ENCODE results near the gene ERBB4.

ERBB4 gene

GRCh38 chr2:211449819-211450218, 1088.8 kb downstream of the ERBB4 start:
- TF ChIP-seq BACH2 (CRISPR knock-in tag; IDR thresholded peaks at IDR 0.05; ENCODE audit: borderline replicate concordance) (no peak), RARB (CRISPR knock-in tag; IDR thresholded peaks at IDR 0.05) (no peak), TOX (CRISPR knock-in tag; IDR thresholded peaks at IDR 0.05; ENCODE audit: borderline replicate concordance) (no peak), ZNF8 (CRISPR knock-in tag; IDR thresholded peaks at IDR 0.05) (no peak), CSDC2 (CRISPR knock-in tag; IDR thresholded peaks at IDR 0.05) (no peak), ARNTL (CRISPR knock-in tag; IDR thresholded peaks at IDR 0.05; ENCODE audit: borderline replicate concordance, low read depth) (no peak), ZFP3 (CRISPR knock-in tag; IDR thresholded peaks at IDR 0.05) (no peak), ESRRG (CRISPR knock-in tag; IDR thresholded peaks at IDR 0.05) (no peak), TSHZ2 (CRISPR knock-in tag; IDR thresholded peaks at IDR 0.05) (no peak), POU6F1 (CRISPR knock-in tag; IDR thresholded peaks at IDR 0.05; ENCODE audit: borderline replicate concordance, low read depth) (no peak), GLIS3 (CRISPR knock-in tag; IDR thresholded peaks at IDR 0.05) (no peak), ISL1 (CRISPR knock-in tag; IDR thresholded peaks at IDR 0.05) (no peak), PATZ1 (CRISPR knock-in tag; IDR thresholded peaks at IDR 0.05; ENCODE audit: borderline replicate concordance) (no peak), TCF4 (CRISPR knock-in tag; IDR thresholded peaks at IDR 0.05; ENCODE audit: borderline replicate concordance) (no peak), SNAI2 (CRISPR knock-in tag; IDR thresholded peaks at IDR 0.05) (no peak)
- TF ChIP-seq, protein P1, sequence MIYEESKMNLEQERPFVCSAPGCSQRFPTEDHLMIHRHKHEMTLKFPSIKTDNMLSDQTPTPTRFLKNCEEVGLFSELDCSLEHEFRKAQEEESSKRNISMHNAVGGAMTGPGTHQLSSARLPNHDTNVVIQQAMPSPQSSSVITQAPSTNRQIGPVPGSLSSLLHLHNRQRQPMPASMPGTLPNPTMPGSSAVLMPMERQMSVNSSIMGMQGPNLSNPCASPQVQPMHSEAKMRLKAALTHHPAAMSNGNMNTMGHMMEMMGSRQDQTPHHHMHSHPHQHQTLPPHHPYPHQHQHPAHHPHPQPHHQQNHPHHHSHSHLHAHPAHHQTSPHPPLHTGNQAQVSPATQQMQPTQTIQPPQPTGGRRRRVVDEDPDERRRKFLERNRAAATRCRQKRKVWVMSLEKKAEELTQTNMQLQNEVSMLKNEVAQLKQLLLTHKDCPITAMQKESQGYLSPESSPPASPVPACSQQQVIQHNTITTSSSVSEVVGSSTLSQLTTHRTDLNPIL (CRISPR knock-in tag; IDR thresholded peaks at IDR 0.05; ENCODE audit: low read depth) = no peak
- TF ChIP-seq, protein P2, sequence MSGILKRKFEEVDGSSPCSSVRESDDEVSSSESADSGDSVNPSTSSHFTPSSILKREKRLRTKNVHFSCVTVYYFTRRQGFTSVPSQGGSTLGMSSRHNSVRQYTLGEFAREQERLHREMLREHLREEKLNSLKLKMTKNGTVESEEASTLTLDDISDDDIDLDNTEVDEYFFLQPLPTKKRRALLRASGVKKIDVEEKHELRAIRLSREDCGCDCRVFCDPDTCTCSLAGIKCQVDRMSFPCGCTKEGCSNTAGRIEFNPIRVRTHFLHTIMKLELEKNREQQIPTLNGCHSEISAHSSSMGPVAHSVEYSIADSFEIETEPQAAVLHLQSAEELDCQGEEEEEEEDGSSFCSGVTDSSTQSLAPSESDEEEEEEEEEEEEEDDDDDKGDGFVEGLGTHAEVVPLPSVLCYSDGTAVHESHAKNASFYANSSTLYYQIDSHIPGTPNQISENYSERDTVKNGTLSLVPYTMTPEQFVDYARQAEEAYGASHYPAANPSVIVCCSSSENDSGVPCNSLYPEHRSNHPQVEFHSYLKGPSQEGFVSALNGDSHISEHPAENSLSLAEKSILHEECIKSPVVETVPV (CRISPR knock-in tag; IDR thresholded peaks at IDR 0.05) = no peak
- no peak for ATAC-seq

- no peak for ATAC-seq
- TF ChIP-seq ZNF565 (CRISPR knock-in tag; conservative IDR thresholded peaks at IDR 0.05; ENCODE audit: low read depth) (no peak), ZFP30 (CRISPR knock-in tag; IDR thresholded peaks at IDR 0.05) (no peak), ISL1 (CRISPR knock-in tag; IDR thresholded peaks at IDR 0.05) (no peak), TOX (CRISPR knock-in tag; IDR thresholded peaks at IDR 0.05; ENCODE audit: borderline replicate concordance) (no peak), ZC3H10 (CRISPR knock-in tag; IDR thresholded peaks at IDR 0.05) (no peak), PATZ1 (CRISPR knock-in tag; IDR thresholded peaks at IDR 0.05; ENCODE audit: borderline replicate concordance) (no peak), GLIS3 (CRISPR knock-in tag; IDR thresholded peaks at IDR 0.05) (no peak), BACH2 (CRISPR knock-in tag; IDR thresholded peaks at IDR 0.05; ENCODE audit: borderline replicate concordance) (no peak), ARNTL (CRISPR knock-in tag; IDR thresholded peaks at IDR 0.05; ENCODE audit: borderline replicate concordance, low read depth) (no peak), PPARA (CRISPR knock-in tag; IDR thresholded peaks at IDR 0.05; ENCODE audit: borderline replicate concordance) (no peak), POU6F1 (CRISPR knock-in tag; IDR thresholded peaks at IDR 0.05; ENCODE audit: borderline replicate concordance, low read depth) (no peak), SNAI2 (CRISPR knock-in tag; IDR thresholded peaks at IDR 0.05) (no peak), CSDC2 (CRISPR knock-in tag; IDR thresholded peaks at IDR 0.05) (no peak), ESRRG (CRISPR knock-in tag; IDR thresholded peaks at IDR 0.05) (no peak)
- TF ChIP-seq, protein P1 (CRISPR knock-in tag; IDR thresholded peaks at IDR 0.05; ENCODE audit: low read depth) = no peak
Observed at GRCh38 chr2:211447548-211447947, 1091.1 kb downstream of the ERBB4 start.

Measured in SK-N-SH treated with all-trans-retinoic acid at 6 μM for 48 hours (cell line).